GM23338 (cell line): ENCODE results near the gene TNPO3. TPM values are rescaled to one million over a fixed set of nuclear protein-coding genes. Genes with fewer than 3 reads are reported as not detected.

ENCODE experiments used
- ATAC-seq: fragments of 200-7000 bp; cut with Tn5 transposase; 3 replicates; pipeline ENCODE4 v1.9.1; 2020
- DNase-seq: peaks from one replicate; pipeline ENCODE4 v3.0.0-alpha.2; 2015; ENCODE audit warnings: low spot score
- H2AFZ ChIP-seq: fragments of 200-600 bp; sonication (generic); 2 replicates; pipeline ENCODE4 v1.8.0; 2016; ENCODE audit warnings: antibody characterized with exemption, mild to moderate bottlenecking, moderate library complexity
- H3F3A ChIP-seq: fragments of 200-600 bp; sonication (generic); replicated peaks from 2 replicates; pipeline ENCODE4 v1.8.0; 2017; ENCODE audit warnings: antibody characterized with exemption, mixed run types, low read depth
- H3K27ac ChIP-seq: fragments of 200-600 bp; sonication (generic); 2 replicates; pipeline ENCODE4 v1.6.1; 2016; ENCODE audit warnings: low read depth
- H3K27me3 ChIP-seq: fragments of 200-600 bp; sonication (generic); 2 replicates; pipeline ENCODE4 v1.8.0; 2016; ENCODE audit warnings: mild to moderate bottlenecking, mixed run types, moderate library complexity; ENCODE audit not compliant: insufficient read depth
- H3K36me3 ChIP-seq: fragments of 200-600 bp; sonication (generic); 2 replicates; pipeline ENCODE4 v1.8.0; 2016; ENCODE audit warnings: mild to moderate bottlenecking; ENCODE audit not compliant: insufficient read depth
- H3K4me1 ChIP-seq: fragments of 200-600 bp; sonication (generic); 2 replicates; pipeline ENCODE4 v1.8.0; 2016; ENCODE audit warnings: mild to moderate bottlenecking, moderate library complexity; ENCODE audit not compliant: insufficient read depth
- H3K4me2 ChIP-seq: fragments of 200-600 bp; sonication (generic); 2 replicates; pipeline ENCODE4 v1.7.1; 2017; ENCODE audit warnings: mixed run types
- H3K4me3 ChIP-seq: fragments of 200-600 bp; sonication (generic); 2 replicates; pipeline ENCODE4 v1.6.1; 2016; ENCODE audit warnings: mixed run types
- H3K79me2 ChIP-seq: fragments of 200-600 bp; sonication (generic); replicated peaks from 2 replicates; pipeline ENCODE4 v1.8.0; 2017; ENCODE audit warnings: mild to moderate bottlenecking; ENCODE audit not compliant: insufficient read depth
- H3K9me2 ChIP-seq: fragments of 200-600 bp; sonication (generic); 2 replicates; pipeline ENCODE4 v1.8.0; 2017; ENCODE audit not compliant: insufficient read depth
- H4K20me1 ChIP-seq: fragments of 200-600 bp; sonication (generic); replicated peaks from 2 replicates; pipeline ENCODE4 v1.8.0; 2017; ENCODE audit warnings: mild to moderate bottlenecking; ENCODE audit not compliant: insufficient read depth
- H3K27ac Mint-ChIP-seq: 2 replicates; pipeline ENCODE4 v1.8.0; 2020; ENCODE audit warnings: inconsistent platforms, mild to moderate bottlenecking, moderate library complexity, mixed read lengths
- H3K27me3 Mint-ChIP-seq: 3 replicates; pipeline ENCODE4 v1.8.0; 2022; ENCODE audit warnings: low read depth, mild to moderate bottlenecking, moderate library complexity, mixed read lengths, inconsistent platforms; ENCODE audit not compliant: insufficient read depth, poor library complexity
- H3K36me3 Mint-ChIP-seq: 3 replicates; pipeline ENCODE4 v1.8.0; 2021; ENCODE audit warnings: low read depth, mild to moderate bottlenecking, inconsistent platforms, moderate library complexity, mixed read lengths
- H3K4me1 Mint-ChIP-seq: 3 replicates; pipeline ENCODE4 v1.8.0; 2020; ENCODE audit warnings: mild to moderate bottlenecking, inconsistent platforms, mixed read lengths
- H3K4me3 Mint-ChIP-seq: 3 replicates; pipeline ENCODE4 v1.8.0; 2021; ENCODE audit warnings: moderate library complexity, mild to moderate bottlenecking, inconsistent platforms, mixed read lengths
- H3K9me3 Mint-ChIP-seq: 3 replicates; pipeline ENCODE4 v1.8.0; 2020; ENCODE audit warnings: moderate library complexity, mild to moderate bottlenecking, inconsistent platforms, mixed read lengths
- CREB1 ChIP-seq: fragments of 250-450 bp; sonication (Bioruptor Pico); IDR thresholded peaks from 2 replicates; pipeline ENCODE4 v1.5.0; 2020; ENCODE audit warnings: low read depth, mild to moderate bottlenecking, moderate library complexity
- CTCF ChIP-seq, 2 experiments: fragments of 200-600 bp in 1 of 2; sonication (generic) in 1 of 2; conservative IDR thresholded peaks; 2 replicates each; pipeline versions ENCODE4 v1.5.1 to v1.6.1; 2016 to 2017; ENCODE audit warnings: antibody characterized with exemption in 2 of 2, low read depth in 2 of 2, mild to moderate bottlenecking in 2 of 2, moderate library complexity in 1 of 2
- EZH2 ChIP-seq: fragments of 200-600 bp; sonication (generic); IDR thresholded peaks from one replicate; pipeline ENCODE4 v1.8.0; 2017; ENCODE audit warnings: antibody characterized with exemption, mild to moderate bottlenecking, low read depth; ENCODE audit not compliant: unreplicated experiment
- EZH2phosphoT487 ChIP-seq: fragments of 200-600 bp; sonication (generic); IDR thresholded peaks from one replicate; pipeline ENCODE4 v1.8.1; 2018; ENCODE audit warnings: antibody characterized with exemption; ENCODE audit not compliant: unreplicated experiment
- JUNB ChIP-seq: IDR thresholded peaks from one replicate; pipeline ENCODE4 v1.6.1; 2016; ENCODE audit warnings: antibody characterized with exemption; ENCODE audit not compliant: unreplicated experiment
- NANOG ChIP-seq: IDR thresholded peaks from 2 replicates; pipeline ENCODE4 v1.6.1; 2016; ENCODE audit warnings: antibody characterized with exemption, borderline replicate concordance
- POLR2AphosphoS5 ChIP-seq: IDR thresholded peaks from 2 replicates; pipeline ENCODE4 v1.6.1; 2016; ENCODE audit warnings: antibody characterized with exemption, low read depth
- STAT1 ChIP-seq: IDR thresholded peaks from one replicate; pipeline ENCODE4 v1.6.1; 2016; ENCODE audit warnings: antibody characterized with exemption; ENCODE audit not compliant: unreplicated experiment
- ZNF114 ChIP-seq: fragments of 250-450 bp; sonication (Bioruptor Pico); IDR thresholded peaks from 2 replicates; pipeline ENCODE4 v1.5.0; 2020; ENCODE audit warnings: mild to moderate bottlenecking, moderate library complexity
- ZNF331 ChIP-seq: fragments of 250-450 bp; sonication (Bioruptor Pico); IDR thresholded peaks from 2 replicates; pipeline ENCODE4 v1.5.0; 2020; ENCODE audit warnings: low read depth, mild to moderate bottlenecking, moderate library complexity
- polyA plus RNA-seq: library from polyadenylated mRNA; unstranded; fragments of >200 nt; fragmentation: Nextera tagmentation; extraction: Ambion mirVana; gene quantifications from 2 replicates; pipeline ENCODE4 v1.2.1, GENCODE V29; 2016
- total RNA-seq: library from RNA; depleted of rRNA; stranded (reverse); fragments of >200 nt; shearing (Covaris generic); gene quantifications from 2 replicates; pipeline ENCODE4 v1.2.3, GENCODE V29; 2014
- TF ChIP-seq, protein P1 (sequence below): fragments of 250-450 bp; sonication (Bioruptor Pico); IDR thresholded peaks from 2 replicates; pipeline ENCODE4 v1.5.0; 2020; ENCODE audit warnings: mild to moderate bottlenecking, moderate library complexity
- TF ChIP-seq, protein P2 (sequence below): IDR thresholded peaks from one replicate; pipeline ENCODE4 v1.6.1; 2018; ENCODE audit warnings: antibody characterized with exemption; ENCODE audit not compliant: unreplicated experiment
- TF ChIP-seq, protein P3 (sequence below): IDR thresholded peaks from 2 replicates; pipeline ENCODE4 v1.6.1; 2016; ENCODE audit warnings: antibody characterized with exemption

TNPO3 gene
- total and polyA plus RNA-seq, 2 experiments from 2014 or later, result 38.2 to 127 TPM

DNA sequence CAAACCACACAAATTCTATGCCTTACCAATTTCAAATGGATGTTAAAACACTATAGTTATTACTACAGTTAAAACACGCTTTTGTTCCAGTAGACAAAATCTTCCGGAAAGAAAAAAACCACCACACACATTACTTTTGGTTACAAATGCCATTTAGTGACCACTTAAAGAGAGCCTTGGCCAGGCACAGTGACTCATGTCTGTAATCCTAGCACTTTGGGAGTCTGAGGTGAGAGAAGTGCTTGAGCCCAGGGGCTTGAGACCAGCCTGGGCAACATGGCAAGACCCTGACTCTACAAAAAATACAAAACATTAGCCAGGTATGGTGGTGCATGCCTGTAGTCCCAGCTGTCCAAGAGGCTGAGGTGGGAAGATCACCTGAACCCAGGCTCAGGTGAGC is 7.2 kb downstream of the TNPO3 start:
- Histone ChIP-seq H3K4me2 (no peak overlapping the region), H3K27ac (no peak overlapping the region), H3K4me3 (no peak overlapping the region), H4K20me1 (peaks cover 46% of the 10 kb centered on the region), H3K79me2 (peaks cover 100% of the 10 kb centered on the region), H3K27me3 (no peaks in the 10 kb centered on the region), H3K9me2 (no peaks in the 10 kb centered on the region), H3K4me1 (peaks cover 13% of the 10 kb centered on the region; the same call in 1 of the 2 replicates), H3F3A (no peaks in the 10 kb centered on the region), H2AFZ (no peak overlapping the region), H3K36me3 (no peaks in the 10 kb centered on the region)
- TF ChIP-seq CREB1 (no peak), ZNF331 (CRISPR knock-in tag) (no peak), NANOG (no peak), EZH2phosphoT487 (no peak), JUNB (no peak), EZH2 (no peak), ZNF114 (CRISPR knock-in tag) (no peak), CTCF (conservative IDR thresholded peaks at IDR 0.05; ENCODE audit: low read depth in 2 of 2) (no peak), POLR2AphosphoS5 (no peak), STAT1 (no peak)
- TF ChIP-seq, protein P1, sequence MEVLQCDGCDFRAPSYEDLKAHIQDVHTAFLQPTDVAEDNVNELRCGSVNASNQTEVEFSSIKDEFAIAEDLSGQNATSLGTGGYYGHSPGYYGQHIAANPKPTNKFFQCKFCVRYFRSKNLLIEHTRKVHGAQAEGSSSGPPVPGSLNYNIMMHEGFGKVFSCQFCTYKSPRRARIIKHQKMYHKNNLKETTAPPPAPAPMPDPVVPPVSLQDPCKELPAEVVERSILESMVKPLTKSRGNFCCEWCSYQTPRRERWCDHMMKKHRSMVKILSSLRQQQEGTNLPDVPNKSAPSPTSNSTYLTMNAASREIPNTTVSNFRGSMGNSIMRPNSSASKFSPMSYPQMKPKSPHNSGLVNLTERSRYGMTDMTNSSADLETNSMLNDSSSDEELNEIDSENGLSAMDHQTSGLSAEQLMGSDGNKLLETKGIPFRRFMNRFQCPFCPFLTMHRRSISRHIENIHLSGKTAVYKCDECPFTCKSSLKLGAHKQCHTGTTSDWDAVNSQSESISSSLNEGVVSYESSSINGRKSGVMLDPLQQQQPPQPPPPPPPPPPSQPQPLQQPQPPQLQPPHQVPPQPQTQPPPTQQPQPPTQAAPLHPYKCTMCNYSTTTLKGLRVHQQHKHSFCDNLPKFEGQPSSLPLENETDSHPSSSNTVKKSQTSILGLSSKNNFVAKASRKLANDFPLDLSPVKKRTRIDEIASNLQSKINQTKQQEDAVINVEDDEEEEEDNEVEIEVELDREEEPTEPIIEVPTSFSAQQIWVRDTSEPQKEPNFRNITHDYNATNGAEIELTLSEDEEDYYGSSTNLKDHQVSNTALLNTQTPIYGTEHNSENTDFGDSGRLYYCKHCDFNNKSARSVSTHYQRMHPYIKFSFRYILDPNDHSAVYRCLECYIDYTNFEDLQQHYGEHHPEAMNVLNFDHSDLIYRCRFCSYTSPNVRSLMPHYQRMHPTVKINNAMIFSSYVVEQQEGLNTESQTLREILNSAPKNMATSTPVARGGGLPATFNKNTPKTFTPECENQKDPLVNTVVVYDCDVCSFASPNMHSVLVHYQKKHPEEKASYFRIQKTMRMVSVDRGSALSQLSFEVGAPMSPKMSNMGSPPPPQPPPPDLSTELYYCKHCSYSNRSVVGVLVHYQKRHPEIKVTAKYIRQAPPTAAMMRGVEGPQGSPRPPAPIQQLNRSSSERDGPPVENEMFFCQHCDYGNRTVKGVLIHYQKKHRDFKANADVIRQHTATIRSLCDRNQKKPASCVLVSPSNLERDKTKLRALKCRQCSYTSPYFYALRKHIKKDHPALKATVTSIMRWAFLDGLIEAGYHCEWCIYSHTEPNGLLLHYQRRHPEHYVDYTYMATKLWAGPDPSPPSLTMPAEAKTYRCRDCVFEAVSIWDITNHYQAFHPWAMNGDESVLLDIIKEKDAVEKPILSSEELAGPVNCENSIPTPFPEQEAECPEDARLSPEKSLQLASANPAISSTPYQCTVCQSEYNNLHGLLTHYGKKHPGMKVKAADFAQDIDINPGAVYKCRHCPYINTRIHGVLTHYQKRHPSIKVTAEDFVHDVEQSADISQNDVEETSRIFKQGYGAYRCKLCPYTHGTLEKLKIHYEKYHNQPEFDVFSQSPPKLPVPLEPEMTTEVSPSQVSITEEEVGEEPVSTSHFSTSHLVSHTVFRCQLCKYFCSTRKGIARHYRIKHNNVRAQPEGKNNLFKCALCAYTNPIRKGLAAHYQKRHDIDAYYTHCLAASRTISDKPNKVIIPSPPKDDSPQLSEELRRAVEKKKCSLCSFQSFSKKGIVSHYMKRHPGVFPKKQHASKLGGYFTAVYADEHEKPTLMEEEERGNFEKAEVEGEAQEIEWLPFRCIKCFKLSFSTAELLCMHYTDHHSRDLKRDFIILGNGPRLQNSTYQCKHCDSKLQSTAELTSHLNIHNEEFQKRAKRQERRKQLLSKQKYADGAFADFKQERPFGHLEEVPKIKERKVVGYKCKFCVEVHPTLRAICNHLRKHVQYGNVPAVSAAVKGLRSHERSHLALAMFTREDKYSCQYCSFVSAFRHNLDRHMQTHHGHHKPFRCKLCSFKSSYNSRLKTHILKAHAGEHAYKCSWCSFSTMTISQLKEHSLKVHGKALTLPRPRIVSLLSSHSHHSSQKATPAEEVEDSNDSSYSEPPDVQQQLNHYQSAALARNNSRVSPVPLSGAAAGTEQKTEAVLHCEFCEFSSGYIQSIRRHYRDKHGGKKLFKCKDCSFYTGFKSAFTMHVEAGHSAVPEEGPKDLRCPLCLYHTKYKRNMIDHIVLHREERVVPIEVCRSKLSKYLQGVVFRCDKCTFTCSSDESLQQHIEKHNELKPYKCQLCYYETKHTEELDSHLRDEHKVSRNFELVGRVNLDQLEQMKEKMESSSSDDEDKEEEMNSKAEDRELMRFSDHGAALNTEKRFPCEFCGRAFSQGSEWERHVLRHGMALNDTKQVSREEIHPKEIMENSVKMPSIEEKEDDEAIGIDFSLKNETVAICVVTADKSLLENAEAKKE (CRISPR knock-in tag), result no peak
- TF ChIP-seq, protein P2, sequence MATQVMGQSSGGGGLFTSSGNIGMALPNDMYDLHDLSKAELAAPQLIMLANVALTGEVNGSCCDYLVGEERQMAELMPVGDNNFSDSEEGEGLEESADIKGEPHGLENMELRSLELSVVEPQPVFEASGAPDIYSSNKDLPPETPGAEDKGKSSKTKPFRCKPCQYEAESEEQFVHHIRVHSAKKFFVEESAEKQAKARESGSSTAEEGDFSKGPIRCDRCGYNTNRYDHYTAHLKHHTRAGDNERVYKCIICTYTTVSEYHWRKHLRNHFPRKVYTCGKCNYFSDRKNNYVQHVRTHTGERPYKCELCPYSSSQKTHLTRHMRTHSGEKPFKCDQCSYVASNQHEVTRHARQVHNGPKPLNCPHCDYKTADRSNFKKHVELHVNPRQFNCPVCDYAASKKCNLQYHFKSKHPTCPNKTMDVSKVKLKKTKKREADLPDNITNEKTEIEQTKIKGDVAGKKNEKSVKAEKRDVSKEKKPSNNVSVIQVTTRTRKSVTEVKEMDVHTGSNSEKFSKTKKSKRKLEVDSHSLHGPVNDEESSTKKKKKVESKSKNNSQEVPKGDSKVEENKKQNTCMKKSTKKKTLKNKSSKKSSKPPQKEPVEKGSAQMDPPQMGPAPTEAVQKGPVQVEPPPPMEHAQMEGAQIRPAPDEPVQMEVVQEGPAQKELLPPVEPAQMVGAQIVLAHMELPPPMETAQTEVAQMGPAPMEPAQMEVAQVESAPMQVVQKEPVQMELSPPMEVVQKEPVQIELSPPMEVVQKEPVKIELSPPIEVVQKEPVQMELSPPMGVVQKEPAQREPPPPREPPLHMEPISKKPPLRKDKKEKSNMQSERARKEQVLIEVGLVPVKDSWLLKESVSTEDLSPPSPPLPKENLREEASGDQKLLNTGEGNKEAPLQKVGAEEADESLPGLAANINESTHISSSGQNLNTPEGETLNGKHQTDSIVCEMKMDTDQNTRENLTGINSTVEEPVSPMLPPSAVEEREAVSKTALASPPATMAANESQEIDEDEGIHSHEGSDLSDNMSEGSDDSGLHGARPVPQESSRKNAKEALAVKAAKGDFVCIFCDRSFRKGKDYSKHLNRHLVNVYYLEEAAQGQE, result no peak
- TF ChIP-seq, protein P3, sequence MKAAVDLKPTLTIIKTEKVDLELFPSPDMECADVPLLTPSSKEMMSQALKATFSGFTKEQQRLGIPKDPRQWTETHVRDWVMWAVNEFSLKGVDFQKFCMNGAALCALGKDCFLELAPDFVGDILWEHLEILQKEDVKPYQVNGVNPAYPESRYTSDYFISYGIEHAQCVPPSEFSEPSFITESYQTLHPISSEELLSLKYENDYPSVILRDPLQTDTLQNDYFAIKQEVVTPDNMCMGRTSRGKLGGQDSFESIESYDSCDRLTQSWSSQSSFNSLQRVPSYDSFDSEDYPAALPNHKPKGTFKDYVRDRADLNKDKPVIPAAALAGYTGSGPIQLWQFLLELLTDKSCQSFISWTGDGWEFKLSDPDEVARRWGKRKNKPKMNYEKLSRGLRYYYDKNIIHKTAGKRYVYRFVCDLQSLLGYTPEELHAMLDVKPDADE, result no peak
- no peak for ATAC-seq
- DNase-seq, result no peak
- Mint-ChIP-seq H3K4me3 (no peak overlapping the region), H3K9me3 (no peaks in the 10 kb centered on the region), H3K36me3 (peaks cover 14% of the 10 kb centered on the region; the same call in 2 of the 3 replicates), H3K27ac (no peak overlapping the region), H3K4me1 (peaks cover 20% of the 10 kb centered on the region), H3K27me3 (peaks cover 1% of the 10 kb centered on the region)
